ENCODE results near the gene ACE. TPM values are rescaled to one million over a fixed set of nuclear protein-coding genes. Genes with fewer than 3 reads are reported as not detected.

ACE gene
- total RNA-seq, 2 donors from 2014 or later = not detected

DNA sequence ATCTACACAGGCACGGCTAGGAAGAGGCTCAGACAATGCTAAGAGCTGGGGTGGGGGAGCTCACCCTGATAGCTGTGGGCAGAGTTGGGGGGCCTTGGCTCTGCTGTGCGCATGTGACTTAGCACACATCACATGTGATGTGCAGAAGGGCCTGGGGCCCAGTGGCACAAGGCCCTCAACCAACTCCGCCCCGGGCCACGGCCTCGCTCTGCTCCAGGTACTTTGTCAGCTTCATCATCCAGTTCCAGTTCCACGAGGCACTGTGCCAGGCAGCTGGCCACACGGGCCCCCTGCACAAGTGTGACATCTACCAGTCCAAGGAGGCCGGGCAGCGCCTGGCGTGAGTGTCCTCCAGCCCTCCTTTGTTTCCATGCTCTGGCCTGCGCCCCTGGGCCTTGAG, 19.3 kb downstream of the ACE start:
- Mint-ChIP-seq H3K27me3 (peaks cover 9 to 10% of the 10 kb centered on the region in 2 donors), H3K4me3 (no peak overlapping the region), H3K36me3 (no peaks in the 10 kb centered on the region), H3K9me3 (no peaks in the 10 kb centered on the region), H3K27ac (no peak overlapping the region), H3K4me1 (ENCODE audit: low read depth in 2 of 2) (peaks cover 0 to 2% of the 10 kb centered on the region in 2 donors)
- no peak for DNase-seq (ENCODE audit: low spot score)
- ATAC-seq = peak; percentile 7 to 16

DNA sequence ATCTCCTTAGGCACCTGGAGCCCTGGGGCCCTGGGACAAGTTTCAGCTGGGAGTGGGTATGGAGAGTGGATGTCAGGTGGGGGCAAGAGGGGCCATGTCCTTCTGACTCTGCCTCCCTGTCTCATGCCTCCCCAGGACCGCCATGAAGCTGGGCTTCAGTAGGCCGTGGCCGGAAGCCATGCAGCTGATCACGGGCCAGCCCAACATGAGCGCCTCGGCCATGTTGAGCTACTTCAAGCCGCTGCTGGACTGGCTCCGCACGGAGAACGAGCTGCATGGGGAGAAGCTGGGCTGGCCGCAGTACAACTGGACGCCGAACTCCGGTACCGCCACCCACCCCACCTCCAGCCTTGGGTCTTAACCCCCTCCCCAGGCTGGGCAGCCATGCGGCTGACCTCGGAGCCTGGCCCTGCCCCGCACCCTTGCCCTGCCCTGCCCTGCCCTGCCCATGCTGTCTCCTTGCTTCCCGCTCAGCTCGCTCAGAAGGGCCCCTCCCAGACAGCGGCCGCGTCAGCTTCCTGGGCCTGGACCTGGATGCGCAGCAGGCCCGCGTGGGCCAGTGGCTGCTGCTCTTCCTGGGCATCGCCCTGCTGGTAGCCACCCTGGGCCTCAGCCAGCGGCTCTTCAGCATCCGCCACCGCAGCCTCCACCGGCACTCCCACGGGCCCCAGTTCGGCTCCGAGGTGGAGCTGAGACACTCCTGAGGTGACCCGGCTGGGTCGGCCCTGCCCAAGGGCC, 20.0 kb downstream of the ACE start:
- Mint-ChIP-seq H3K27me3 (peaks cover 15 to 17% of the 10 kb centered on the region in 2 donors), H3K9me3 (no peaks in the 10 kb centered on the region), H3K36me3 (no peaks in the 10 kb centered on the region), H3K27ac (no peak overlapping the region), H3K4me3 (no peak overlapping the region), H3K4me1 (ENCODE audit: low read depth in 2 of 2) (peaks cover 0 to 2% of the 10 kb centered on the region in 2 donors)
- peak in 1 of 2 donors; percentile 9 for ATAC-seq
- no peak for DNase-seq (ENCODE audit: low spot score)

DNA sequence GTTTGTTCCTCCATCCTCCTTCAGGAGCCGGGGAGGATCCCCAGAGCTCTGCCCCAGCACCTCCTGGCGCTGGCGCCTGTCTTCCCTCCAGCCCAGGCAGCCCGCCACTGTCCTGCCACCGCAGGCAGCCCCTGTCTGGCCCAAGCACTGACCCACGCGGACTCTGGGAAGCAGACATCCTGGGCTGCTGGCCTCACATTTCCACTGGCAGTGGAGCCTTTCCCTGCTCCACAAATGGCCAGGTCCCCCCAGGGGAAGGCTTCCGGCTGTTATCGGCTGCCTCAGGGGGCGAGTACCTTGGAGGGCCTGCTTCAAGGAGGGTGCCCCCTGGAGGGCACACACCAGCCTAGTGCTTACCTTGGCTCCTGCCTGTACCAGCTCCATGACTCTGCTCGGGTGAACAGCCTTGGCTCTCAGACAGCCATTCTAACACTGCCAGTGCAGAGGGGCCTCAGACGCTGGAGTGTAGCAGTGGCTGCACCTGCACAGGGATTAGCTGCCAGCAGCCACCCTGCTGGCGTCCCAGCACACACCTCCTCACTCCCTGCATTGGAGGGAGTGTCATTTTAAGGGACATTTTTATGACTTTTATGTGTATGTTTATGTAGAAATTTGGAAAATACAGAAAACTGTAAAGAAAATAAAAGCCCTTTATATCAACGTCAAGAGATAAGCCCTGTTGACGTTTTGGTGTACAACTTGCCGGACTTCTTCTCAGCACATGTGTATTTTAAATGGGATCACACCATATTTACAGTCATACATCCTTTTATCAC, 21.0 kb downstream of the ACE start:
- no peak for DNase-seq (ENCODE audit: low spot score)
- H3K27ac Mint-ChIP-seq = no peak overlapping the region

GRCh38 chr17:63498626-63499195, 21.9 kb downstream of the ACE start:
- no peak overlapping the region for H3K27ac Mint-ChIP-seq
- no peak overlapping the region for H3K4me3 Mint-ChIP-seq
- DNase-seq (ENCODE audit: low spot score) (no peak), ATAC-seq (no peak)
- no peaks in the 10 kb centered on the region for H3K36me3 Mint-ChIP-seq
- H3K4me1 Mint-ChIP-seq (ENCODE audit: low read depth in 2 of 2) = peaks cover 0 to 2% of the 10 kb centered on the region in 2 donors
- no peaks in the 10 kb centered on the region for H3K9me3 Mint-ChIP-seq
- peaks cover 18 to 30% of the 10 kb centered on the region in 2 donors for H3K27me3 Mint-ChIP-seq

More for the DNA sequence above, 21.0 kb downstream of the ACE start:
- H3K27me3 Mint-ChIP-seq = peaks cover 15 to 22% of the 10 kb centered on the region in 2 donors
- H3K4me1 Mint-ChIP-seq (ENCODE audit: low read depth in 2 of 2) = peaks cover 0 to 2% of the 10 kb centered on the region in 2 donors
- no peak overlapping the region for H3K4me3 Mint-ChIP-seq
- ATAC-seq = peak in 1 of 2 donors; percentile 26
- H3K36me3 Mint-ChIP-seq = no peaks in the 10 kb centered on the region
- H3K9me3 Mint-ChIP-seq = no peaks in the 10 kb centered on the region

DNA sequence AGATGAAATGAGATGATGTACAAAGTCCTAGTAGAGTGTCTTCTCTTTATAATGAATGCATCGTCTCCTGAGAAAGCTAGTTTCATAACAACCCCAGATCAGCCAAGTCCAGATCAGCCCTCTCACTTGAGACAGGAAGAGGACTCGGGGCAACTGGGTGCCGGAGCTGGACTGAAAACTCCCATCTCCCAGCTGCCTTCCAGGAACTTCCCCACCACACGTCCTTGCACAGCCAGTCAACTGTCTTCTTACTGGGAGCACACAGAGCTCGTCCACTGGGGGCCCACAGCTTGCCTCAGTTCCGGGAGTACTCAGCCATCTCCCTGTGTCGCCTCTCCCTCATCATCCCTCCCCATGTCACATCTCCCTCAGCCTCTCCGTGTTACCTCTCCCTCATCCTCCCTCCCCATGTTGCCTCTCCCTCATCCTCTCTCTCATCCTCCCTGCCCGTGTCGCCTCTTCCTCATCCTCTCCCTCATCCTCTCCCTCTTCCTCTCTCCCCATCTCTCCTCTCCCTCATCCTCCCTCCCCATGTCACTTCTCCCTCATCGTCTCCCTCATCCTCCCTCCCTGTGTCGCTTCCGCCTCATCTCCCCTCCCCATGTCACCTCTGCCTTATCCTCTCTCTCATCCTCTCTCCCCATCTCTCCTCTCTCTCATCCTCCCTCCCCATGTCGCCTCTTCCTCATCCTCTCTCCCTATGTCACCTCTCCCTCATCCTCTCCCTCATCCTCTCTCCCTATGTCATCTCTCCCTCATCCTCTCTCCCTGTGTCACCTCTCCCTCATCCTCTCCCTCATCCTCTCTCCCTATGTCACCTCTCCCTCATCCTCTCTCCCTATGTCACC, 23.9 kb downstream of the ACE start:
- no peak for DNase-seq (ENCODE audit: low spot score)
- H3K27me3 Mint-ChIP-seq = peaks cover 34 to 50% of the 10 kb centered on the region in 2 donors
- H3K4me3 Mint-ChIP-seq = no peak overlapping the region
- H3K27ac Mint-ChIP-seq = no peak overlapping the region
- no peak for ATAC-seq
- no peaks in the 10 kb centered on the region for H3K9me3 Mint-ChIP-seq
- peaks cover 0 to 2% of the 10 kb centered on the region in 2 donors for H3K4me1 Mint-ChIP-seq (ENCODE audit: low read depth in 2 of 2)
- peaks cover 5% of the 10 kb centered on the region for H3K36me3 Mint-ChIP-seq

GRCh38 chr17:63503341-63503705, 26.5 kb downstream of the ACE start:
- Mint-ChIP-seq H3K9me3 (no peaks in the 10 kb centered on the region), H3K4me1 (ENCODE audit: low read depth in 2 of 2) (peaks cover 0 to 2% of the 10 kb centered on the region in 2 donors), H3K27me3 (peaks cover 34 to 53% of the 10 kb centered on the region in 2 donors), H3K36me3 (peaks cover 5% of the 10 kb centered on the region), H3K4me3 (no peak overlapping the region), H3K27ac (no peak overlapping the region)
- DNase-seq (ENCODE audit: low spot score) = no peak
- ATAC-seq = no peak

GRCh38 chr17:63504261-63504660, 27.4 kb downstream of the ACE start:
- no peak for ATAC-seq
- Mint-ChIP-seq H3K4me1 (ENCODE audit: low read depth in 2 of 2) (peaks cover 0 to 2% of the 10 kb centered on the region in 2 donors), H3K27me3 (peaks cover 37 to 57% of the 10 kb centered on the region in 2 donors), H3K27ac (no peak overlapping the region), H3K9me3 (no peaks in the 10 kb centered on the region), H3K4me3 (no peak overlapping the region), H3K36me3 (peaks cover 5% of the 10 kb centered on the region)
- DNase-seq (ENCODE audit: low spot score) = no peak

GRCh38 chr17:63505341-63505740, 28.5 kb downstream of the ACE start:
- Mint-ChIP-seq H3K9me3 (no peaks in the 10 kb centered on the region), H3K27me3 (peaks cover 35 to 56% of the 10 kb centered on the region in 2 donors), H3K27ac (no peak overlapping the region), H3K4me3 (no peak overlapping the region), H3K4me1 (ENCODE audit: low read depth in 2 of 2) (peaks cover 0 to 2% of the 10 kb centered on the region in 2 donors), H3K36me3 (peaks cover 5% of the 10 kb centered on the region)
- ATAC-seq (no peak), DNase-seq (ENCODE audit: low spot score) (no peak)

DNA sequence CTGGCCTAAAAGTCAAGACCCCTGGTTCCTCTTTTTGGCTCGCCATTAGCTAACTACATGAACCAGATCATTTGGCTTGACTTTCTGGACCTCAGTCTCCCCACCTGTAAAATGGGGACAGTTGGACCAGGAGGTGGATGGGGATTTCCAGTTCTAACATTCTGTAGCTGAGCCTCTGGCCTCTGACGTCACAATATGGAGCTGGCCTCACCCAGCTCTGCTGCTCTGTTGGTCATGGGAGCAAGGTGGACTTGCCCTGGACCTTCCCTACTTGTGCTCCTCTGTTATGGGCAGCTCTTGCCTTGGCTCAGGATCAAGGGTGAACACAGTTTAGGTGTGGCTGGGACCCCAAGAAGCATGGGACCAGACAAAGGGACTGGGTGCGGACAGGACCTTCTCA, 29.8 kb downstream of the ACE start:
- peaks cover 24 to 43% of the 10 kb centered on the region in 2 donors for H3K27me3 Mint-ChIP-seq
- peaks cover 5% of the 10 kb centered on the region for H3K36me3 Mint-ChIP-seq
- H3K4me1 Mint-ChIP-seq (ENCODE audit: low read depth in 2 of 2) = no peaks in the 10 kb centered on the region
- H3K27ac Mint-ChIP-seq = no peak overlapping the region
- ATAC-seq (no peak), DNase-seq (ENCODE audit: low spot score) (no peak)
- no peaks in the 10 kb centered on the region for H3K9me3 Mint-ChIP-seq
- H3K4me3 Mint-ChIP-seq = no peak overlapping the region

- Mint-ChIP-seq H3K27me3 (peaks cover 13 to 16% of the 10 kb centered on the region in 2 donors), H3K36me3 (no peaks in the 10 kb centered on the region), H3K4me1 (ENCODE audit: low read depth in 2 of 2) (no peaks in the 10 kb centered on the region)
Measured at GRCh38 chr17:63511331-63511730, 34.5 kb downstream of the ACE start.

DNA sequence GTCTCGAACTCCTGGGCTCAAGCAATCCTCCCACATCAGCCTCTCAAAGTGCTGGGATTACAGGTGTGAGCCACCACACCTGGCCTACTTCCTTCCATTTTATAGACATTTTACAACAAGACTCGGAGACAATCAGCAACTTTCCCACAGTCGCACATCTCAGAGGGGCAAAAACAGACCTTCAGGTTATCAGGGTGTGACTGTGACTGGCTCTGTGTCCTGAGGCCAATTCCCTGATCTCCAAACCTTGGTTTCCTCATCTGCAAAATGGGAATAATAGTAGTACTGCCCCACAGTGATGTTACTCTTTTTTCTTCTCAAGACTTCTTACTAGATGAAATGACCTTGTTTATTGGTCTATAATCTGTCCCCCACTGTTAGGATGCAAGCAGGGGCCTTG, 35.5 kb downstream of the ACE start:
- Mint-ChIP-seq H3K4me1 (ENCODE audit: low read depth in 2 of 2) (no peaks in the 10 kb centered on the region), H3K4me3 (no peak overlapping the region), H3K27me3 (peaks cover 13 to 16% of the 10 kb centered on the region in 2 donors), H3K9me3 (no peaks in the 10 kb centered on the region), H3K27ac (no peak overlapping the region), H3K36me3 (no peaks in the 10 kb centered on the region)
- DNase-seq (ENCODE audit: low spot score) (no peak), ATAC-seq (no peak)

More at GRCh38 chr17:63511331-63511730, 34.5 kb downstream of the ACE start:
- no peak for ATAC-seq
- H3K4me3 Mint-ChIP-seq = no peak overlapping the region
- no peak overlapping the region for H3K27ac Mint-ChIP-seq
- H3K9me3 Mint-ChIP-seq = no peaks in the 10 kb centered on the region
- no peak for DNase-seq (ENCODE audit: low spot score)

GRCh38 chr17:63512896-63513644, 36.2 kb downstream of the ACE start:
- ATAC-seq = no peak
- Mint-ChIP-seq H3K4me3 (no peak overlapping the region), H3K4me1 (ENCODE audit: low read depth in 2 of 2) (no peaks in the 10 kb centered on the region), H3K36me3 (no peaks in the 10 kb centered on the region), H3K27me3 (peaks cover 13 to 16% of the 10 kb centered on the region in 2 donors), H3K9me3 (no peaks in the 10 kb centered on the region), H3K27ac (no peak overlapping the region)
- no peak for DNase-seq (ENCODE audit: low spot score)

GRCh38 chr17:63514477-63514876, 37.6 kb downstream of the ACE start:
- Mint-ChIP-seq H3K9me3 (no peaks in the 10 kb centered on the region), H3K4me3 (no peak overlapping the region), H3K36me3 (no peaks in the 10 kb centered on the region), H3K27ac (no peak overlapping the region), H3K27me3 (peaks cover 6 to 13% of the 10 kb centered on the region in 2 donors), H3K4me1 (ENCODE audit: low read depth in 2 of 2) (no peaks in the 10 kb centered on the region)
- DNase-seq (ENCODE audit: low spot score) = no peak
- ATAC-seq = no peak

Measured in natural killer cell treated with Interleukin-12 subunit alpha and Interleukin-12 subunit beta and Interleukin-15 and Interleukin-18, amount 100 ng/mL, for 72 hours (primary cell).